Right cardiac atrium (tissue), 5 donors: ENCODE data around the gene PTBP1. TPM values are rescaled to one million over a fixed set of nuclear protein-coding genes. Genes with fewer than 3 reads are reported as not detected.

Experiments
- ATAC-seq, 2 donors: fragments of 200-7000 bp; cut with Tn5 transposase; one replicate each; pipeline versions ENCODE4 v1.8.0 to v1.9.1; 2020; ENCODE audit warnings: moderate library complexity in 2 of 2, mild to moderate bottlenecking in 1 of 2
- DNase-seq, 3 donors: peaks; one replicate each; pipeline ENCODE4 v3.0.0-alpha.2; 2020
- H3K27ac ChIP-seq: one replicate; pipeline ENCODE4 v1.5.1; 2013; ENCODE audit warnings: mild to moderate bottlenecking, low read length, control low read depth, moderate library complexity
- H3K27me3 ChIP-seq: one replicate; pipeline ENCODE4 v1.6.1; 2013; ENCODE audit not compliant: control insufficient read depth, insufficient read depth
- H3K4me1 ChIP-seq: one replicate; pipeline ENCODE4 v1.6.1; 2013; ENCODE audit warnings: low read length; ENCODE audit not compliant: control insufficient read depth, insufficient read depth
- H3K4me3 ChIP-seq: one replicate; pipeline ENCODE4 v1.5.1; 2013; ENCODE audit warnings: low read length, control low read depth
- H3K9me3 ChIP-seq: one replicate; pipeline ENCODE4 v1.6.1; 2013; ENCODE audit warnings: low read length; ENCODE audit not compliant: control insufficient read depth
- WGBS: extraction: QIAGEN DNeasy Blood & Tissue Kit; methylation state at CpG from one replicate; pipeline ENCODE4 v1.1.7; 2013; 5-methylcytosine and 5-hydroxymethylcytosine counted together
- intact Hi-C, 4 donors: fragments of 100-400 bp; cut with DNase I; formaldehyde crosslinking; loops; one replicate each; pipeline versions ENCODE4 v1.11.0 to v1.14.0; 2022 to 2023
- long read RNA-seq, 4 donors: library from polyadenylated mRNA; unstranded; transcript quantifications; one replicate each; pipeline ENCODE4 v2.0.0, GENCODE V29; 2020 to 2021
- polyA plus RNA-seq: library from polyadenylated mRNA; stranded (reverse); fragments of 200-250 nt; gene quantifications from one replicate; pipeline ENCODE4 v1.2.3, GENCODE V29; 2013
- total RNA-seq, 4 donors: library from RNA; stranded (reverse); fragmentation: NEBNext Ultra II Directional; extraction: Animal tissue kit (Norgen Biotek cat#: 25700); gene quantifications; one replicate each; pipeline ENCODE4 v1.2.1, GENCODE V29; 2021
- donor health status: healthy with polysubstance abuse.
- donor health status: DM: no; HTN: yes; CAD: no.
- donor health status: DM: no; HTN: no; CAD: no.
- donor health status: DM: no; HTN: yes; CAD: no; lungs with severe emphysema.
- donor health status: DM: yes; HTN: yes; CAD: no.

The PTBP1 gene
- 100 to 1,000 TPM in 1 of 4 donors, 10 to 100 TPM in 3; 67.5 to 119 (median 82.3) TPM for total RNA-seq
- 42.9 TPM for polyA plus RNA-seq
- long read RNA-seq, donor 1, transcript PTBP1-203 (15 exons, 3,598 nt): major isoform, 15 of 91 reads
- long read RNA-seq, donor 1, partial matches to known transcripts: 53 of 91 reads
- long read RNA-seq, donor 1, other reads (novel, unspliced or antisense): 20 of 91 reads
- long read RNA-seq, donor 2, transcript PTBP1-203 (15 exons, 3,598 nt): major isoform, 18 of 42 reads
- long read RNA-seq, donor 2, transcript PTBP1-201 (14 exons, 3,155 nt): minor isoform, 5 of 42 reads
- long read RNA-seq, donor 2, partial matches to known transcripts: 13 of 42 reads
- long read RNA-seq, donor 2, other reads (novel, unspliced or antisense): 6 of 42 reads
- long read RNA-seq, donor 3, transcript PTBP1-201 (14 exons, 3,155 nt): minor isoform, 23 of 179 reads
- long read RNA-seq, donor 3, transcript PTBP1-203 (15 exons, 3,598 nt): major isoform, 42 of 179 reads
- long read RNA-seq, donor 3, partial matches to known transcripts: 67 of 179 reads
- long read RNA-seq, donor 3, other reads (novel, unspliced or antisense): 37 of 179 reads
- long read RNA-seq, donor 4, transcript PTBP1-203 (15 exons, 3,598 nt): major isoform, 13 of 40 reads
- long read RNA-seq, donor 4, transcript PTBP1-201 (14 exons, 3,155 nt): minor isoform, 5 of 40 reads
- long read RNA-seq, donor 4, partial matches to known transcripts: 10 of 40 reads
- long read RNA-seq, donor 4, other reads (novel, unspliced or antisense): 12 of 40 reads

DNA sequence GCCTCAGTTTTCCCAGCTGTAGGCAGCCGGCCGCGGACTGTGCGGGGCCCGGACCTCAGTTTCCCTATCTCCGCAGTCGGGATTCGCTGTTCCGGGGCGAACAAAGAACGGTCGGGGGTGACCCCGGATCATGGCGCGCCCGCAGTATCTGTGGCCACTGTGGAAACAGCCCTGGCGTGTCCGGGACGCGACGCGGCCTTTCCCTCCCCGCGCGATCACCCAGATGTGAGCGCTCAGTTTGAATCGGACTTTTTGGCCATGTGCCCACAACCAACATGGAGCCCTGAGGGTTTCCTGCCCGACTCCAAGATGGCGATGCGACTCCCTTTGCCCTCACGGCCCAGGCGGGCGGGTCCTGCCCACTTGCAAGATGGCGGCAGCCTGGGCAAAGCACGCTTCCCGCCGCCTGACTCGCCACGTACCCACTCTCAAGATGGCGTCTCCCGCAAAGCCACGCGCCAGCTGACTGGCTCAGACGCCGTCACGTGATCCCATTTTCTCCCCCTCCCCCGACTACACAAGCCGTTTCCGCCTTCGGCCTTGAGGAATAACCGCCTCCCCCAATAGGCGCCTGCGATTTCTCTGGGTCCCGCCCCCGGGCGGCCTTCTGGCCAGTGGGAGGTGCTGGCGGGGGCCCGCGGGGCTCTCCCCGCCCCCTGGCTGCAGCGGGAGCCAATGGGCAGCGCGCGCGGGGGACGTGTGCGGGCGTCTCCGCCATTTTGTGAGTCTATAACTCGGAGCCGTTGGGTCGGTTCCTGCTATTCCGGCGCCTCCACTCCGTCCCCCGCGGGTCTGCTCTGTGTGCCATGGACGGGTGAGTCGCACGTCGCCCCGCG lies at the start of gene PTBP1:
Gene PTBP1, plus strand, starts transcription at position 761 of the 836 bp plus-strand sequence. Its CDS starts 46 bp downstream, at position 807.
- peak; percentile 90 to 93 for ATAC-seq
- DNase-seq: peak; percentile 100
- H3K27ac ChIP-seq: peak within 1 kb of the TSS; percentile 82
- peak within 1 kb of the TSS; percentile 99 for H3K4me3 ChIP-seq
- peaks cover 19% of the 10 kb centered on the region for H3K4me1 ChIP-seq
- H3K27me3 ChIP-seq: no peaks in the 10 kb centered on the region
- intact Hi-C loops: no loop called here
- no peaks in the 10 kb centered on the region for H3K9me3 ChIP-seq
- WGBS: 1% methylated on average over 83 of the region's 83 CpGs

DNA sequence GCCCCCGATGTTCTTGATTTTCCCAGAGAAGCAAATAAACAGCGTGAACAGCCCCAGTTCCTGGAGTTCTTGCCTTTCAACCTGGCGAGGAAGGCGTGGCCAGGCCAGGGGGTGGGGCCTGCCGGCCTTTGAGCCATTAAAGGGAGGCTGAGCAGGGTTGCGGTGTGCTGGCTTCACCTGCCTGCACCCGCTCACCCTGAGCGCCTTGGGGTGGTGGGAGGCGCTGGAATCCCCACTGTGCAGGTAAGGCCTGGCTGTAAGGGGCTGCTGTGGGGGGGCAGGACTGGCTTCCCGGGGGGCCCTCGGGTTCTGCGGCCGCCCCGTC lies 49.0 kb upstream of the PTBP1 start:
- Histone ChIP-seq H3K4me1 (no peaks in the 10 kb centered on the region), H3K27me3 (no peaks in the 10 kb centered on the region), H3K4me3 (no peak overlapping the region), H3K27ac (no peak overlapping the region), H3K9me3 (no peaks in the 10 kb centered on the region)
- intact Hi-C loops: no loop called here
- ATAC-seq (peak in 1 of 2 donors; percentile 2), DNase-seq (no peak)
- 84% methylated on average over 14 of the region's 14 CpGs for WGBS

DNA sequence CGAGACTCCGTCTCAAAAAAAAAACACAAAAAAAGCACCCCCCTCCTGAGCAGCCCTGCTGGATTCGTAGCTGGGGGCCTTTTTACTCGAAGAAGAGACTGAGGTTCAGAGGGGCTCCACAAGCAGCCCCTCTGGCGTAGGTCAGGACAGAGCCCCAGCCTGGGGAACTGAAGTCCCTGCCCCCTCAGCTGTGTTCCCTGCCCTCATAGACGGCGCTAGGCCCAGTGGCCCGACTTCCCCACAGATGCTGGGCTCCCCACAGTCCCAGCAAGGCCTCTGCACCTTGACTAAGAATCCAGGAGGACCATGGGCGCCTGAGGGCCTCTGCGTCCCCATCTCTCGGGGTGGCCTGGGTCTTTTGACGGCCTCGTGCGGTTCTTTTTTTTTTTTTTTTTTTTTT lies 47.4 kb upstream of the PTBP1 start:
- no peak overlapping the region for H3K27ac ChIP-seq
- H3K4me1 ChIP-seq: no peaks in the 10 kb centered on the region
- H3K9me3 ChIP-seq: no peaks in the 10 kb centered on the region
- no peak for ATAC-seq
- DNase-seq: no peak
- no peak overlapping the region for H3K4me3 ChIP-seq
- 68% methylated on average over 14 of the region's 14 CpGs for WGBS
- intact Hi-C loops: no loop called here
- H3K27me3 ChIP-seq: no peaks in the 10 kb centered on the region

DNA sequence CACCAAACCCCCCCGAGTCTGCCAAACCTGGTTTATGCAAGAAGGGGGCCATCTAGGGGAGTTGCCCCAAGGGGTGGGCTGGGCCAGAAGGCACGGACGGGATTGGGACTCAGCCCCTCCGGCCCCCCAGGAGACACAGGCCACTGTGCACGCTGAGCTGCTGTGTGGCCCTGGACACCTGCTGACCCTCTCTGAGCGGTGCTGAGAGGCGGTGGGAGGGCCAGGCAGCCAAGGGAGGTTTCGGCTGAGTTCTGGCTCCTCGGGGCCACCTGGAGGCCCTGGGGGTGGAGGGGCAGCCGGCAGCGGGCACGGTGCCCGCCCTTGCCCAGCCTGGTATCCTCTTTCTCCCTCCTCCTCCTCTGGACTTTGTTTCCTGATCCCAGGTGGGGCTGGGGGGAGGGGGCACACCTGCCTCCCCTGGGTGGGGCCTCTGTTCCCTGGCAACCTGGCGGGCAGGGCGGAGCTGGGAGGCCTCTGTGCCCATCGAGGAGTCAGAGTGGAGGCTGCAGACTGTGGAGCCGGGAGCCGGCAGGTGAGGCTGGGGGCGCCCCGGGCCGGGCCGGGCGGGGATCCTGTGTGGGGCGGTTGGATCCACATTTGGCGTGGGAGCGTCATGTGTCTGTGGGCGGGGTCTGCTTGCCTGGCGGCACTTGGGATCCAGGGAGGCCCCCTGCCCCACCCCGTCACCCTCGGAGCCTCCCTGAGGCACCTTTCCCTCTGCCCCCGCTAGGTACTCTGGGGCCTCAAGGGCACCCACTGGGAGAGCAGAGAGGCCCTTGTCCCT lies 46.4 kb upstream of the PTBP1 start, which contains the start of gene MISP:
Gene MISP, plus strand, starts transcription at position 473 of the 784 bp plus-strand sequence. CDS start 5,835 bp downstream, outside the sequence.
- 64% methylated on average over 31 of the region's 31 CpGs for WGBS
- intact Hi-C loops: no loop called here
- ATAC-seq (peak; percentile 1 to 25), DNase-seq (peak in 1 of 3 donors; percentile 57)
- no peaks in the 10 kb centered on the region for H3K9me3 ChIP-seq
- H3K27me3 ChIP-seq: no peaks in the 10 kb centered on the region
- H3K27ac ChIP-seq: no peak within 1 kb of the TSS
- no peaks in the 10 kb centered on the region for H3K4me1 ChIP-seq
- H3K4me3 ChIP-seq: no peak within 1 kb of the TSS

DNA sequence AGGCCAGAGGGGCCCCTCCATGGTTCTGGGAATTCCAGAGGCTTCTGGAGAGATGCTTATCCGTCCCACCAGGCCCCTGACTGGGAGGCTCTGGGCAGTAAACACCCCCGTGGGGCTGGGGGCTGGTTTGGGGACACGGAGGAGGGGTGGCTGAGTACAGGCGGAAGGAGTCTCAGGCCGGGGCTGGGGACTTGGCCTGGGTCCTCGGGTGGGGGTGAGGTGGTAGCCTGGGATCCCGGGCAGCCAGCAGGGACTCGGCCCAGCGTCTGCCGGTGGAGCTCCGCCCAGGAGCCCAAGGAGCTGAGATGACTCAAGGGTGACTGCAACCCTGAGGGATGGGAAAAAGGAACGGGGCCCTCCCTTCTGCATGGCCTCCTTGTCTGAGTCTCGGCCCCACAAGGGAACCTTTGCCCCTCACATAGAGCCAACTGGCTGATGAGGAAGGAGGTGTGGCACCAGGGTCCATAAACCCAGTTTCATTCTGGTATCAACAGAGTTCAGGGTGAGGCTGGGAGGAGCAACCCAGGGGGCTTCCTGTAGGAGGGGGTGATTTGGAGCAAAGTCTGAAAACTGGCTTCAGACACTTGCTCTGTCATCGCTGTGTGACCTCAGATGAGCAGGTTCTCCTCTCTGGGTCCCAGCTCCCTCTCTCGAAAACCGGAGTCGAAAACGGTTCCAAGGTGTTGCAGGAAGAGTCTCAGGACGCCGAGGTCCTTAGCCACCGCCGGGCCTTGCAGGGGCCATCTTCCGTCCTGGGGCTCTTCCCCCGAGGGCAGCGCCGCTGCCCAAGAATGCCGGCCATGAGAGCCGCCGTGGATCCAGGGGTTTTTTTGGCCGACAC lies 45.5 kb upstream of the PTBP1 start:
- H3K4me3 ChIP-seq: no peak overlapping the region
- intact Hi-C loops: no loop called here
- H3K4me1 ChIP-seq: no peaks in the 10 kb centered on the region
- 64% methylated on average over 30 of the region's 30 CpGs for WGBS
- DNase-seq (peak in 2 of 3 donors; percentile 57 to 73), ATAC-seq (peak; percentile 28 to 54)
- H3K9me3 ChIP-seq: no peaks in the 10 kb centered on the region
- no peak overlapping the region for H3K27ac ChIP-seq
- no peaks in the 10 kb centered on the region for H3K27me3 ChIP-seq

DNA sequence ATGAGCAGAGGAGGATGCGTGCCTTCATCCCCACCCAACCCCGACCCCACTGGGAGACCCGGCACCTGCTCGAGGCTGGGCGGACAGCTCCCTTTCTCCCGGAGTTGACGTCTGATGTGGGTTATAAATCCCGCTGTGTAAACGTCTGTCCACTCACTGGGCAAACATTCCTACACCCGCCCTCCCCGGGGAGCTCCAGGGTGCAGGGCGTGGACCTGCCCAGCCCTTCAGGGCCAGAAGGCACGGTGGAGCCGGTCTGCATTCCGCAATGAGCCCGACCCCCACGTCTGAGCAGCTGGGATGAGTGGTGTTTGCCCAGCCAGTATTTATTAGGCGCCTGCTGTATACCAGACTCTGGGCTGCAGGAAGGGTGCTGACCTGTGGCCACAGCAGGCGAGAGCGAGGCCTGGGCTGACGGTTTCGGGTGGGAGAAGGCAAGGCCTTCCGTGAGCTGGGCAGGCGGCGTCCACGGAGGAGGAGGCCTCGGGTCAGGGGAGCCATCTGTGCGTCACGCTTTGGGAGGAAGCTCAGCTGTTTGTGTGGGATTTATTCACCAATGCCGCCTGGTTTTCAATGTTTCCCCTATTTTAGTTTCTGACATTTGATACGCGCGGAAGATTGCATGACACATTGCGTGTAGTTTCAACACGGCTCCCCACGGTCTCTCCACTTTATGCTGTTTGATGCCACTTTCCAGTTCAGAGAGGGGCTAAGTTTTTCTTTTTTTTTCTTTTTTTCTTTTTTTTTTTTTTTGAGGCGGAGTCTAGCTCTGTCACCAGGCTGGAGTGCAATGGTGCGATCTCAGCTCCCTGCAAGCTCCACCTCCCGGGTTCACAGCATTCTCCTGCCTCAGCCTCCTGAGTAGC lies 44.4 kb upstream of the PTBP1 start:
- 48% methylated on average over 39 of the region's 39 CpGs for WGBS
- ATAC-seq: peak; percentile 24 to 27
- Histone ChIP-seq H3K27me3 (no peaks in the 10 kb centered on the region), H3K4me3 (no peak overlapping the region), H3K4me1 (no peaks in the 10 kb centered on the region), H3K9me3 (no peaks in the 10 kb centered on the region), H3K27ac (no peak overlapping the region)
- intact Hi-C loops: no loop called here
- peak; percentile 68 to 83 (median 80) for DNase-seq

DNA sequence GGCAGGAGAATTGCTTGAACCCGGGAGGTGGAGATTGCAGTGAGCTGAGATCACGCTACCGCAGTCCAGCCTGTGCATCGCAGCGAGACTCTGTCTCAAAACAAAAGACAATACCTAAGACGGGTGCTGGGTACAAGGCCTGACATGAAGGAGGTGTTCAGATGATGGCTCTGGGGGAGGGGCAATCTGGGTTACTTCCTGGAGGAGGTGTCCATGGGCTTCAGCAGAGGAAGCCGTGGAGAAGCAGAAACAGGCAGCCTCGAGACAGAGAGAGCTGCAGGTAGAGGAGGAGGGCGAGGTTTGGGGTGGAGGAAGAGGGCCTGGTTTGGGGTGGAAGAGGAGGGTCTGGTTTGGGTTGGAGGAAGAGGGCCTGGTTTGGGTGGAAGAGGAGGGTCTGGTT lies 42.7 kb upstream of the PTBP1 start:
- 88% methylated on average over 9 of the region's 9 CpGs for WGBS
- Histone ChIP-seq H3K27me3 (no peaks in the 10 kb centered on the region), H3K4me1 (no peaks in the 10 kb centered on the region), H3K9me3 (no peaks in the 10 kb centered on the region), H3K27ac (no peak overlapping the region), H3K4me3 (no peak overlapping the region)
- ATAC-seq (no peak), DNase-seq (no peak)
- intact Hi-C loops: no loop called here

DNA sequence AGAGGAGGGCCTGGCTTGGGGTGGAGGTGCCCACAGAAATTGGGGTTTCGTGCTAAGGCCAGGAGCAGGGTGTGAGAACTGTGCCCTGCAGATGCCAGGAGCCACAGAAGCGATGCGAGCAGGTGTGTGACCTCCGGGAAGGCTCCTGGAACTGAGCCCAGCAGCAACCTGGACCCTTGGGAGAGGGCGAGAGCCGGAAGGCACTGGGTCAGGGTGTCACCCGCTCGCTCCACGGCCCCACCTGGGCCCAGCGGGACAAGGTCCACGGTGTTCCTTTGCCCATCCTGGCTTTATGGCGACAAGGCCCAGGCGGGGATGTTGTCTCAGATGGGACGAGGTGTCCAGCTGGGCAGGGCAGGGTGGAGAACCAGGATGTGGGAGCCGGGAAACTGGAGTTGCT lies 42.2 kb upstream of the PTBP1 start:
- no peaks in the 10 kb centered on the region for H3K9me3 ChIP-seq
- no peaks in the 10 kb centered on the region for H3K4me1 ChIP-seq
- no peak overlapping the region for H3K27ac ChIP-seq
- WGBS: 86% methylated on average over 15 of the region's 15 CpGs
- intact Hi-C loops: no loop called here
- ATAC-seq (no peak), DNase-seq (no peak)
- no peak overlapping the region for H3K4me3 ChIP-seq
- H3K27me3 ChIP-seq: no peaks in the 10 kb centered on the region

DNA sequence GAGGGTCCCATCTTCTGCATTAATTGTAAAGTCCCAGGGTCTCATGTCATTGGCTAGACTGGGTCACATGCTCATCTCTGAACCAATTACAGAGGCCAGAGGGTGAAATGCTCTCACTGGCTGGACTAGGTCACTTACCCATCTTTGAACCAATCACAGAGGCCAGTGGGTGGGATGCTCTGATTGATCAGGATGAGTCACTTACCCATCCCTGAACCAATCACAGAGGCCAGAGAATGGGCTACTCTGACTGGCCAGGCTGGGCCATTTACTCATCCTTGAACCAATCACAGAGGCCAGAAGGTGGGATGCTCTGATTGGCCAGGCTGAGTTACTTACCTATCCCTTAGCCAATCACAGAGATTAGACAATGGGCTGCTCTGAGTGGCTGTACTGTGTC lies 41.0 kb upstream of the PTBP1 start:
- no peak overlapping the region for H3K4me3 ChIP-seq
- DNase-seq (no peak), ATAC-seq (no peak)
- no peaks in the 10 kb centered on the region for H3K4me1 ChIP-seq
- intact Hi-C loops: no loop called here
- no peaks in the 10 kb centered on the region for H3K27me3 ChIP-seq
- no peak overlapping the region for H3K27ac ChIP-seq
- no peaks in the 10 kb centered on the region for H3K9me3 ChIP-seq
